GM19468 (cell line): ENCODE measurements around the gene HSBP1.

Source experiments
- ATAC-seq: cut with Tn5 transposase; IDR thresholded peaks from one replicate; pipeline ENCODE4 v1.9.1; 2021; ENCODE audit warnings: mild to moderate bottlenecking, moderate library complexity, moderate number of reproducible peaks; ENCODE audit not compliant: unreplicated experiment; ENCODE audit errors: extremely low read depth

The HSBP1 gene

GRCh38 chr16:83807710-83808572, at the start of gene HSBP1:
Gene HSBP1 (plus strand): TSS chr16:83807978. CDS start chr16:83808077, 99 bp downstream.
- peak; percentile 94 for ATAC-seq

- ATAC-seq, result no peak
These were observed 45.4 kb upstream of the HSBP1 start for GRCh38 chr16:83762141-83762991.

GRCh38 chr16:83762992-83763358, 44.8 kb upstream of the HSBP1 start:
- ATAC-seq, result no peak

- ATAC-seq, result no peak
These were observed 38.8 kb upstream of the HSBP1 start for GRCh38 chr16:83768986-83769385.

GRCh38 chr16:83769397-83770008, 38.3 kb upstream of the HSBP1 start:
- no peak for ATAC-seq

- no peak for ATAC-seq
These were observed 36.4 kb upstream of the HSBP1 start for GRCh38 chr16:83771306-83771942.

- no peak for ATAC-seq
These were observed 35.0 kb upstream of the HSBP1 start for GRCh38 chr16:83772806-83773205.

- no peak for ATAC-seq
These were observed 33.7 kb upstream of the HSBP1 start for GRCh38 chr16:83774066-83774465.

- ATAC-seq, result no peak
These were observed 30.8 kb upstream of the HSBP1 start for GRCh38 chr16:83776944-83777343.

GRCh38 chr16:83779886-83780285, 27.9 kb upstream of the HSBP1 start:
- ATAC-seq, result no peak

- ATAC-seq, result no peak
These were observed 22.3 kb upstream of the HSBP1 start for GRCh38 chr16:83785455-83785854.

- no peak for ATAC-seq
These were observed 18.0 kb upstream of the HSBP1 start for GRCh38 chr16:83789642-83790401.

- ATAC-seq, result no peak
These were observed 15.9 kb upstream of the HSBP1 start for GRCh38 chr16:83791916-83792315.

- no peak for ATAC-seq
These were observed 15.4 kb upstream of the HSBP1 start for GRCh38 chr16:83792391-83792790.

GRCh38 chr16:83793179-83793578, 14.6 kb upstream of the HSBP1 start:
- no peak for ATAC-seq

GRCh38 chr16:83794860-83795554, 12.8 kb upstream of the HSBP1 start:
- no peak for ATAC-seq

- no peak for ATAC-seq
These were observed 10.8 kb upstream of the HSBP1 start for GRCh38 chr16:83797013-83797412.

- ATAC-seq, result no peak
These were observed 8.4 kb upstream of the HSBP1 start for GRCh38 chr16:83799336-83799735.

- ATAC-seq, result peak; percentile 59
These were observed 5.6 kb upstream of the HSBP1 start for GRCh38 chr16:83802135-83802534.
